Muscle of leg (tissue), 11 donors: Measurements from ENCODE around the gene SGCD. TPM values are rescaled to one million over a fixed set of nuclear protein-coding genes. Genes with fewer than 3 reads are reported as not detected.

ENCODE experiments used
- DNase-seq: peaks from one replicate; pipeline ENCODE4 v3.0.0; 2013
- H3K27ac ChIP-seq: one replicate; pipeline ENCODE4 v1.5.1; 2013; ENCODE audit warnings: mild to moderate bottlenecking, low read length, control low read depth
- H3K27me3 ChIP-seq: one replicate; pipeline ENCODE4 v1.6.1; 2013; ENCODE audit warnings: low read length; ENCODE audit not compliant: control insufficient read depth, insufficient read depth
- H3K36me3 ChIP-seq: one replicate; pipeline ENCODE4 v1.6.1; 2013; ENCODE audit warnings: low read length; ENCODE audit not compliant: control insufficient read depth, insufficient read depth
- H3K4me1 ChIP-seq: one replicate; pipeline ENCODE4 v1.6.1; 2013; ENCODE audit warnings: low read length; ENCODE audit not compliant: control insufficient read depth, insufficient read depth
- H3K4me3 ChIP-seq: one replicate; pipeline ENCODE4 v1.5.1; 2013; ENCODE audit warnings: low read length, control low read depth
- H3K9me3 ChIP-seq: replicated peaks from 2 replicates; pipeline ENCODE4 v1.6.1; 2013; ENCODE audit warnings: low read depth, low read length; ENCODE audit not compliant: control insufficient read depth
- WGBS: methylation state at CpG from one replicate; pipeline ENCODE4 v1.1.5; 2013; ENCODE audit warnings: missing lambda C conversion rate; ENCODE audit not compliant: insufficient coverage; 5-methylcytosine and 5-hydroxymethylcytosine counted together
- polyA plus RNA-seq, 8 donors: library from polyadenylated mRNA; unstranded; fragments of 120-200 nt; gene quantifications; one replicate each; pipeline versions ENCODE4 v1.2.1 to v1.2.3, GENCODE V29; 2013; ENCODE audit warnings: inconsistent platforms in 1 of 8, low replicate concordance in 1 of 8; ENCODE audit not compliant: insufficient read length in 8 of 8, insufficient read depth in 1 of 8
- total RNA-seq: library from RNA; stranded (reverse); fragments of 120-200 nt; gene quantifications from one replicate; pipeline ENCODE4 v1.2.4, GENCODE V29; 2013

SGCD gene
- total and polyA plus RNA-seq, 9 donors = 35.2 to 92.5 (median 82.7) TPM

DNA sequence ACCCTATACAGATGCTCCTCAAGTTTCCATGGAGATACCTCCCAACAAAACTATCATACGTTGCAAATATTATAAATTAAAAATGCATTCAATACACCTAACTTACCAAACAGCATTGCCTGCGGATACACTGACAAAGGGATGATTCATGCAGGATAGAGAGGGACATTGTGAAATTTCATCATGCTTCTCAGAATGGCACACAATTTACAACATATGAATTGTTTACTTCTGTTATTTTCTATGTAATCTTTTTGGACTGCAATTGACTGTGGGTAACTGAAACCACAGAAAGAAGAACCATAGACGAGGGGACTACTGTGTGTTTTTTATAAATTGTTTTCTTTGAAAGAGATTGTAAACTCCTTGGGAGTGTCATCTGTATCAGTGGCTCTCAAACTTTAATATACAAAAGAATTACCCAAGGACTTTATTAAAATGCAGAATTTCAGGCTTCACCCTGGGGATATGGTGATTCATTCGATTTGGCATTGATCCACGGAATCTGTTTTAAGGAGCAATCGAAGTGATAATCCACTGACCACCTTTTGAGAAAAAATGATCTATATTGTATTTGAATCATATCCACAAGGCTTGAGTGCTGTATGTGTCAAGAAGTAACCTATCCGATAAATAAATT is 146.4 kb downstream of the SGCD start:
- DNase-seq = no peak
- Histone ChIP-seq H3K4me1 (peaks cover 23% of the 10 kb centered on the region), H3K27ac (no peak overlapping the region), H3K9me3 (no peaks in the 10 kb centered on the region), H3K36me3 (no peaks in the 10 kb centered on the region), H3K27me3 (no peaks in the 10 kb centered on the region), H3K4me3 (no peak overlapping the region)
- WGBS = no CpG with 5 or more reads among the region's 7 CpGs

DNA sequence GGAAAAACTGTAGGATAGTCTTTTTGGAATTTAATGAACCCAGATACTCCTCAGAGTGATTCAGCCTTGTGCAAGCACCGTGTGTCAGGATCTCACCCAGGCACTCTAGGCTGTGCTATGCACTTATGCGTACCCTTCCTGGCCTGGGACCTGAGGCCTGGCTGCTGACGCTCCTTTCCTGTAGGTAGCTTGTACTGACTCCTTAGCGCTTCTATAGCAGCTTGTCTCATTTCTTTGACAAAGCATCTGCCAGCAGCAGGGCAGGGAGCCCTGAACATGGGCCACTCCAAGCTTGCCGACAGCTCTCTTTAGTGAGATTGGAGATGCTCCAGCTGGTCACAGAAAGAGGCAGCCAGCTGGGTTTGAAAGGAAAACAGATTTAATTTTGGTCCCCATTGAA is 147.3 kb downstream of the SGCD start:
- peak overlapping the region; percentile 57 for H3K27ac ChIP-seq
- no peaks in the 10 kb centered on the region for H3K9me3 ChIP-seq
- DNase-seq = peak; percentile 78
- H3K4me3 ChIP-seq = no peak overlapping the region
- H3K36me3 ChIP-seq = no peaks in the 10 kb centered on the region
- H3K27me3 ChIP-seq = no peaks in the 10 kb centered on the region
- peaks cover 23% of the 10 kb centered on the region for H3K4me1 ChIP-seq
- WGBS = 36% methylated on average over 5 of the region's 5 CpGs

DNA sequence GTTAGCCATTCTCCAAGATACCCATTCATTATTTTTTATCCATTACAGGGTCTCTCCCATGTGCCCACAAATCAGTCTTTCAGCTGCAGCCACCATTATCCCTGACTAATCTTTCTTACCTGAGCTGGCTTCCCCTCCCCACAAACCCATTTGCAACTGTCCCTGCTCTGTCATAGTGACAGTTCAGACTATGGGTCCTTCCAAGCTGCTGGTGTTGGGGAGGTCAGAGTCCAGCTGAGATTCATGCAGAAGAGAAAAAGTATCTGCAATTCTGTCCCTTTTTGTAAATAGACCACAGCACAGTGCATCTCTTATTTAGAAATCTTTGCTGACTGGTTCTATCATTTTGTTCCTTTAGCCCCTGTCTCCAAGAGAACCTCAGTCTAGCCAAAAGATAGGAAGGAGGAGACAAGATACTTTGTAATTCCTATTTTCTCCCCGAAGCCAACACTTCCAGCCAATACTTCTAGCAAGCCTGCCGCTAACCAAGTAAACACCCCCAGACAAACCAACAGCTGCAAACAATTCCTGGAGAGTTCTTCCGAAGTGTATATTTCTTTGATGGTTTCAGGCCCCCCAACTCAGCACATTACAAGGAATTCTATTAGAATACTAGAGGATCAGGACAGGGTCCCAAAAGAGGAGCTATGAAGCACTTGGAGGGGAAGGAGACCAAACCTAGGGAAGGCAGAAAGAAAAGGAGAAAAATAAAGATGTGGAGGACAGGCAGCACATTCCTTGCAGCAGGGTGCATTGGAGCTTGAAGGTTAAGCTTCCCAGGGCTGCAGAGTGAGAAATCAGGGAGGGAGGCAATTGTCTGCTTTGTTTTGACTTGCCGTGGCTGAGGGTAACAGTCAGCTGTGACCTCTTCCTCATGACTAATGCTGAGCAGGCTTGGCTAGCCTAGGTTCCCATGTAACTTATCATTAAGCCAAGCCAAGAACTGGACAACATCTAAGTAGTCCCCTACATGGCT is 148.5 kb downstream of the SGCD start:
- Histone ChIP-seq H3K4me1 (peaks cover 32% of the 10 kb centered on the region), H3K4me3 (no peak overlapping the region), H3K9me3 (no peaks in the 10 kb centered on the region), H3K36me3 (no peaks in the 10 kb centered on the region), H3K27me3 (no peaks in the 10 kb centered on the region), H3K27ac (peak overlapping the region; percentile 78)
- peak; percentile 87 for DNase-seq
- 27% methylated on average over 2 of the region's 4 CpGs for WGBS

- WGBS = no CpG with 5 or more reads among the region's 3 CpGs
- no peak overlapping the region for H3K4me3 ChIP-seq
- H3K4me1 ChIP-seq = peaks cover 33% of the 10 kb centered on the region
Observed at GRCh38 chr5:156476158-156476551, 149.2 kb downstream of the SGCD start.

DNA sequence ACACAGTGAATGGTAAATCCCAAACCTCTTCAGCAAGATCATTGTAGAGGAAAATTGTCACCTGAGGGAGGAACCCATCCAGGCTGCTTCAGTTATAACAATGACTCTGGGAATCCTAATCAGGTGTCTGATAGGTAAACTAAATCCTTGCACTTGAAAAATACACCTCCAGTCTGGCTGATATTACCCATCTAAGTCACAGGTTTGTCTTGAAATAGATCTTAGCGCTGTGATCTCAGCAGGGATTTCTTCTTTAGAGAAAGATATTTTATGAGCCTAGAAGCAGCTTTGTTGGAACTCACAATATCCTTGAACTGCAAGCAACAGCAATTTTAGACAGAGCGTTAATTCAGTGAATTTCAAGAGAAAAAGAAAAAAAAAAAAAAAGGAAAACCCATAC is 149.7 kb downstream of the SGCD start:
- no CpG with 5 or more reads among the region's 2 CpGs for WGBS

More at GRCh38 chr5:156476158-156476551, 149.2 kb downstream of the SGCD start:
- DNase-seq = no peak
- Histone ChIP-seq H3K36me3 (no peaks in the 10 kb centered on the region), H3K27me3 (no peaks in the 10 kb centered on the region), H3K9me3 (no peaks in the 10 kb centered on the region), H3K27ac (peak overlapping the region; percentile 78)

GRCh38 chr5:156477196-156477595 is 150.2 kb downstream of the SGCD start:
- Histone ChIP-seq H3K4me1 (peaks cover 42% of the 10 kb centered on the region), H3K27ac (no peak overlapping the region), H3K9me3 (no peaks in the 10 kb centered on the region), H3K4me3 (no peak overlapping the region), H3K27me3 (no peaks in the 10 kb centered on the region), H3K36me3 (no peaks in the 10 kb centered on the region)
- WGBS = no CpG with 5 or more reads among the region's 1 CpG
- DNase-seq = no peak

More for the DNA sequence above, 149.7 kb downstream of the SGCD start:
- Histone ChIP-seq H3K4me3 (no peak overlapping the region), H3K4me1 (peaks cover 39% of the 10 kb centered on the region), H3K27ac (no peak overlapping the region), H3K9me3 (no peaks in the 10 kb centered on the region), H3K27me3 (no peaks in the 10 kb centered on the region), H3K36me3 (no peaks in the 10 kb centered on the region)
- DNase-seq = no peak

DNA sequence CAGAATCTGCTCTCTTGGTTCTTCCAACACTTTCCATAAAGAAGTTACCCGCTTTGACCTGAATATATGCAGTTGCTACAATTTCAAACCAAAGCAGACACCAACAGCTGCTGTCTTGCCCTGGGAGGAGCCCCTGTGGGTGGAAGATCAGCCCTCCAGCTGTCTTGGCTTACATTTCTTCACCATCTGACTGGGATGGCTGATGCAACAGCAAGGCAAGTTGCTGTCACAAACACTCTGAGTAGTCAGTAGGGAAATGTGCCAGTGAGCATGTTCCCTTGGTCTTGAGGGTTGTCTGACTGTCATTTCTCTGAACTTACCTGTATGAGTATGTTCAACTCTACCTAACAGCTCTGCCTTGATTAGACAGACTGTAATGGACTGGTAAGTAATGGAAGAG is 152.9 kb downstream of the SGCD start:
- Histone ChIP-seq H3K4me1 (peaks cover 38% of the 10 kb centered on the region), H3K36me3 (no peaks in the 10 kb centered on the region), H3K4me3 (no peak overlapping the region), H3K27me3 (no peaks in the 10 kb centered on the region), H3K27ac (peak overlapping the region; percentile 69), H3K9me3 (no peaks in the 10 kb centered on the region)
- no CpG with 5 or more reads among the region's 1 CpG for WGBS
- peak; percentile 90 for DNase-seq

DNA sequence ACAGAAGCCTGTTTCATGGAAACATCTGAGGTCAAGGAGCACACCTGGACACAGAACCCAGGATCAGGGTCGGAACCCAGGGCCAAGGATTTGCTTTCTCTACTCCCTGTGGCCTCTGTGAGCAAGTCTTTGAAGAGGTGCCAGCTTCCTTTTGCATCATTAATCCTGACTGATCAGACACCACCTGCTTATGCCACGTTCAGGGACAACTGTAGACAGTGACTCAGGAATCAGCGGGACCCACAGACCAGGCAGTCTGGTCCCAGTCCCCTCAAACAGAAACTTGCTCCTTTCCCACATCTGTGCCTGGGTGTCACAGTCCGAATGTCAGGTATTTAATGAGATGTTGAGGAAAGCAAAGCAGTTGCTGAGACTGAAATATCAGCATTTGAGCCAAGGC is 154.8 kb downstream of the SGCD start:
- WGBS = 56% methylated on average over 2 of the region's 4 CpGs
- peaks cover 26% of the 10 kb centered on the region for H3K4me1 ChIP-seq
- no peaks in the 10 kb centered on the region for H3K27me3 ChIP-seq
- H3K27ac ChIP-seq = peak overlapping the region; percentile 37
- peak; percentile 77 for DNase-seq
- H3K9me3 ChIP-seq = peaks cover under 1% of the 10 kb centered on the region
- no peak overlapping the region for H3K4me3 ChIP-seq
- H3K36me3 ChIP-seq = peaks cover 10% of the 10 kb centered on the region

DNA sequence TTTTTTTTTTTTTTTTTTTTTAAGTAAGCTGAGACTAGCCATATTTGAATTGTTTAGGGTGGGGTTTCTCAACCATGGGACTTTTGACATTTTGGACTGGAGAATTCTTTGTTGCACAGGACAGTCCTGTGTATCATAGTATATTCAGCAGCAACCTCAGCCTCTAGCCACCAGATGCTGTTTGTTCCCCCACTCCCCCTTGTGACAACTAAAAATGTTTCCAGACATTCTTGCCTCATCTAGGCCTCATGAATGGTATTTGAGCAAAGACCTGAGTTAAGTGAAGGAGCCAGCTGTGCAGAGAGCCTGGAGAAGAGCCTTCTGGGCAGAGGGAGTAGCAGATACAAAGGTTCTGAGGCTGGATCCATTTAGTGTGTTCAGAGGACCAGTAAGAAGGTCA is 155.9 kb downstream of the SGCD start:
- H3K27me3 ChIP-seq = no peaks in the 10 kb centered on the region
- no peak for DNase-seq
- H3K4me3 ChIP-seq = no peak overlapping the region
- H3K9me3 ChIP-seq = peaks cover 3% of the 10 kb centered on the region
- peaks cover 26% of the 10 kb centered on the region for H3K4me1 ChIP-seq
- H3K27ac ChIP-seq = no peak overlapping the region
- peaks cover 14% of the 10 kb centered on the region for H3K36me3 ChIP-seq

- WGBS = 92% methylated on average over 1 of the region's 2 CpGs
Observed at GRCh38 chr5:156486394-156487238, 159.7 kb downstream of the SGCD start.

More at GRCh38 chr5:156486394-156487238, 159.7 kb downstream of the SGCD start:
- Histone ChIP-seq H3K27ac (no peak overlapping the region), H3K4me3 (no peak overlapping the region), H3K27me3 (no peaks in the 10 kb centered on the region), H3K36me3 (peaks cover 14% of the 10 kb centered on the region), H3K4me1 (peaks cover 10% of the 10 kb centered on the region), H3K9me3 (peaks cover 4% of the 10 kb centered on the region)
- no peak for DNase-seq
